OCI-LY7 (cell line): ENCODE measurements around the gene GIT2. TPM values are rescaled to one million over a fixed set of nuclear protein-coding genes. Genes with fewer than 3 reads are reported as not detected.

Experiments used
- BruUV-seq: library from RNA; stranded (reverse); fragments of 400-500 nt; replicated peaks from 2 replicates; lab custom pipeline; 2021; lab: Mats Ljungman, UMichigan
- CTCF ChIA-PET: fragments of 300-600 bp; sonication (Branson Sonifier 250); formaldehyde crosslinking; loops from one replicate; lab custom pipeline; 2022; ENCODE audit warnings: antibody characterized with exemption; ENCODE audit not compliant: unreplicated experiment; lab: Charles Lee
- POLR2A ChIA-PET: fragments of 300-600 bp; sonication (Branson Sonifier 250); formaldehyde crosslinking; loops from one replicate; lab custom pipeline; 2022; ENCODE audit warnings: antibody characterized with exemption; lab: Charles Lee
- DNase-seq: peaks from one replicate; pipeline ENCODE4 v3.0.0-alpha.2; 2015; ENCODE audit warnings: low spot score
- H2AFZ ChIP-seq: fragments of 200-600 bp; sonication (generic), shearing (Covaris generic); 2 replicates; pipeline ENCODE4 v1.6.1; 2014; ENCODE audit warnings: mild to moderate bottlenecking, antibody characterized with exemption, low read length, moderate library complexity
- H3K27ac ChIP-seq: fragments of 200-600 bp; sonication (generic); 2 replicates; pipeline ENCODE4 v1.5.1; 2014; ENCODE audit warnings: mixed run types, low read depth, mild to moderate bottlenecking, moderate library complexity, low read length, inconsistent platforms; ENCODE audit not compliant: poor library complexity, severe bottlenecking
- H3K36me3 ChIP-seq: fragments of 200-600 bp; sonication (generic); 2 replicates; pipeline ENCODE4 v1.6.1; 2014; ENCODE audit warnings: mild to moderate bottlenecking, antibody characterized with exemption, low read length, moderate library complexity, mixed read lengths; ENCODE audit not compliant: insufficient read depth
- H3K4me1 ChIP-seq: fragments of 200-600 bp; sonication (generic); 2 replicates; pipeline ENCODE4 v1.5.1; 2014; ENCODE audit warnings: mild to moderate bottlenecking, low read length; ENCODE audit not compliant: insufficient read depth, poor library complexity, severe bottlenecking
- H3K4me2 ChIP-seq: fragments of 200-600 bp; sonication (generic); 2 replicates; pipeline ENCODE4 v1.6.1; 2014; ENCODE audit warnings: mild to moderate bottlenecking, low read length
- H3K4me3 ChIP-seq: fragments of 200-600 bp; sonication (generic); 2 replicates; pipeline ENCODE4 v1.5.1; 2014; ENCODE audit warnings: mild to moderate bottlenecking, low read depth, low read length; ENCODE audit not compliant: poor library complexity, severe bottlenecking
- H3K79me2 ChIP-seq: fragments of 200-600 bp; sonication (generic); 2 replicates; pipeline ENCODE4 v1.6.1; 2016; ENCODE audit warnings: low read depth, mild to moderate bottlenecking, low read length, moderate library complexity, mixed read lengths; ENCODE audit not compliant: insufficient read depth
- H3K9me2 ChIP-seq: fragments of 200-600 bp; sonication (generic); 2 replicates; pipeline ENCODE4 v1.6.1; 2016; ENCODE audit warnings: mild to moderate bottlenecking, low read length, mixed read lengths; ENCODE audit not compliant: insufficient read depth
- H3K9me3 ChIP-seq: fragments of 200-600 bp; sonication (generic); 2 replicates; pipeline ENCODE4 v1.6.1; 2014; ENCODE audit warnings: mild to moderate bottlenecking, mixed run types, low read length, mixed read lengths
- H4K20me1 ChIP-seq: fragments of 200-600 bp; sonication (generic); 2 replicates; pipeline ENCODE4 v1.6.1; 2014; ENCODE audit warnings: mild to moderate bottlenecking, antibody characterized with exemption, low read length, moderate library complexity, mixed read lengths; ENCODE audit not compliant: insufficient read depth
- EZH2phosphoT487 ChIP-seq: fragments of 200-600 bp; sonication (generic); IDR thresholded peaks from 2 replicates; pipeline ENCODE4 v1.6.1; 2018; ENCODE audit warnings: low read depth, borderline replicate concordance, mild to moderate bottlenecking, mixed run types, antibody characterized with exemption, low read length, moderate library complexity, mixed read lengths
- intact Hi-C: fragments of 100-400 bp; cut with micrococcal nuclease; formaldehyde crosslinking; loops from one replicate; pipeline ENCODE4 v1.10.0; 2022; ENCODE audit not compliant: unreplicated experiment
- total RNA-seq, 2 experiments: library from RNA; depleted of rRNA in 1 of 2; stranded (reverse); fragments of >200 nt in 1 of 2; shearing (Covaris generic) in 1 of 2; gene quantifications; 2 replicates each; pipeline ENCODE4 v1.2.3, GENCODE V29; 2014 to 2022
- TF ChIP-seq, protein P1 (sequence below): fragments of 200-600 bp; sonication (generic); conservative IDR thresholded peaks from 2 replicates; pipeline ENCODE4 v1.5.1; 2014; ENCODE audit warnings: mild to moderate bottlenecking, antibody characterized with exemption, low read length, moderate library complexity, mixed read lengths

Gene GIT2
- total RNA-seq, 2 experiments from 2014 or later: 57.1 to 123 TPM

DNA sequence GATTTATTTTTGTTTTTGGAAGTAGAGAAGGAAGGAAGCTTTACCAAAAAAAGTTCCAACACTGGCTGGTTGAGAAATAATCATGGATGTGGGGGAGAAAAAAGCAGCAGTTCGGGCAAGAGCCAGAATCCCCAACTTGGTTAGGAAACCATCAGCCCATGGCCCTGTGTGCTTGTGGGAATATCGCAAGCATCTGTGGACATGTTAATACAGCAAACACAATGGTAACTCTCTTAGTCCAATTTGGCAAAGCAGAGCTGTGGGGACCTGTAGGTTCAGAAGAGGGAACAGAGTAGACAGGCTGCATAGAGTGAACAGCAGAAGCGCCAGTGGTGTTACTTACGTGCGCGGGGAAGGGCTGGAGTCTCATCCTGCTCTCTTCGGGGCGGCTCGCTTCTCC is 49.3 kb downstream of the GIT2 start:
- peaks cover 7% of the 10 kb centered on the region for H3K4me1 ChIP-seq
- H3K4me3 ChIP-seq: no peak overlapping the region
- no peak for TF ChIP-seq EZH2phosphoT487
- TF ChIP-seq, protein P1, sequence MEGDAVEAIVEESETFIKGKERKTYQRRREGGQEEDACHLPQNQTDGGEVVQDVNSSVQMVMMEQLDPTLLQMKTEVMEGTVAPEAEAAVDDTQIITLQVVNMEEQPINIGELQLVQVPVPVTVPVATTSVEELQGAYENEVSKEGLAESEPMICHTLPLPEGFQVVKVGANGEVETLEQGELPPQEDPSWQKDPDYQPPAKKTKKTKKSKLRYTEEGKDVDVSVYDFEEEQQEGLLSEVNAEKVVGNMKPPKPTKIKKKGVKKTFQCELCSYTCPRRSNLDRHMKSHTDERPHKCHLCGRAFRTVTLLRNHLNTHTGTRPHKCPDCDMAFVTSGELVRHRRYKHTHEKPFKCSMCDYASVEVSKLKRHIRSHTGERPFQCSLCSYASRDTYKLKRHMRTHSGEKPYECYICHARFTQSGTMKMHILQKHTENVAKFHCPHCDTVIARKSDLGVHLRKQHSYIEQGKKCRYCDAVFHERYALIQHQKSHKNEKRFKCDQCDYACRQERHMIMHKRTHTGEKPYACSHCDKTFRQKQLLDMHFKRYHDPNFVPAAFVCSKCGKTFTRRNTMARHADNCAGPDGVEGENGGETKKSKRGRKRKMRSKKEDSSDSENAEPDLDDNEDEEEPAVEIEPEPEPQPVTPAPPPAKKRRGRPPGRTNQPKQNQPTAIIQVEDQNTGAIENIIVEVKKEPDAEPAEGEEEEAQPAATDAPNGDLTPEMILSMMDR: no peak
- H2AFZ ChIP-seq: no peak overlapping the region
- no TSS peak for BruUV-seq
- no peaks in the 10 kb centered on the region for H3K9me3 ChIP-seq
- H3K9me2 ChIP-seq: no peaks in the 10 kb centered on the region
- intact Hi-C loops: loop anchor here (5.0 kb wide), 1 partner anchor 35 kb away; no protein-coding TSS in a partner anchor
- peaks cover 97% of the 10 kb centered on the region for H3K36me3 ChIP-seq
- ChIA-PET CTCF (no interaction called here), POLR2A (no interaction called here)
- no peak overlapping the region for H3K4me2 ChIP-seq
- no peaks in the 10 kb centered on the region for H4K20me1 ChIP-seq
- H3K79me2 ChIP-seq: no peaks in the 10 kb centered on the region
- no peak for DNase-seq
- no peak overlapping the region for H3K27ac ChIP-seq

DNA sequence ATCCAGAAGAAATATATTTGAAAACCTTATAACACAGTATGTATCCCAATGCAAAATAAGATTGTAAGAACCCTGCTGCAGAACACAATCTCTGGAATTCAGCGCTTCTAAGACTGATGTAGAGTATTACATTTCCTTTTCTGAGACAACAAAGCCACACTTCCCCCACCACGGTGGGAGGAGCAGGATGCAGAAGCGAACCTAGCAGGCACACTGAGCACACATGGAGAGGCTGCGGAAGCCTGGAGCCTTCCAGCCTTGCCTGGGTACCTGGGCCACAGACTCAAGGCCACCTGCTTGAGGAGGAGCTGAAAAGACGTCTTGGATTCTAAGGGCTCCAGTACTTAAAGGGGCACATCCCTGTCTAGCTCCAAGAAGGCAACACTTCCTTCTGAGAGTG is 49.7 kb downstream of the GIT2 start:
- H4K20me1 ChIP-seq: no peaks in the 10 kb centered on the region
- BruUV-seq: no TSS peak
- H3K27ac ChIP-seq: no peak overlapping the region
- intact Hi-C loops: loop anchor here (5.0 kb wide), 1 partner anchor 36 kb away; no protein-coding TSS in a partner anchor
- H3K79me2 ChIP-seq: no peaks in the 10 kb centered on the region
- CTCF ChIA-PET: no interaction called here
- H3K9me2 ChIP-seq: no peaks in the 10 kb centered on the region
- no peak for DNase-seq
- POLR2A ChIA-PET: no interaction called here
- TF ChIP-seq, protein P1: no peak
- H3K36me3 ChIP-seq: peaks cover 96% of the 10 kb centered on the region
- no peaks in the 10 kb centered on the region for H3K9me3 ChIP-seq
- H3K4me2 ChIP-seq: no peak overlapping the region
- no peak overlapping the region for H2AFZ ChIP-seq
- no peak overlapping the region for H3K4me3 ChIP-seq
- H3K4me1 ChIP-seq: peaks cover 10% of the 10 kb centered on the region

DNA sequence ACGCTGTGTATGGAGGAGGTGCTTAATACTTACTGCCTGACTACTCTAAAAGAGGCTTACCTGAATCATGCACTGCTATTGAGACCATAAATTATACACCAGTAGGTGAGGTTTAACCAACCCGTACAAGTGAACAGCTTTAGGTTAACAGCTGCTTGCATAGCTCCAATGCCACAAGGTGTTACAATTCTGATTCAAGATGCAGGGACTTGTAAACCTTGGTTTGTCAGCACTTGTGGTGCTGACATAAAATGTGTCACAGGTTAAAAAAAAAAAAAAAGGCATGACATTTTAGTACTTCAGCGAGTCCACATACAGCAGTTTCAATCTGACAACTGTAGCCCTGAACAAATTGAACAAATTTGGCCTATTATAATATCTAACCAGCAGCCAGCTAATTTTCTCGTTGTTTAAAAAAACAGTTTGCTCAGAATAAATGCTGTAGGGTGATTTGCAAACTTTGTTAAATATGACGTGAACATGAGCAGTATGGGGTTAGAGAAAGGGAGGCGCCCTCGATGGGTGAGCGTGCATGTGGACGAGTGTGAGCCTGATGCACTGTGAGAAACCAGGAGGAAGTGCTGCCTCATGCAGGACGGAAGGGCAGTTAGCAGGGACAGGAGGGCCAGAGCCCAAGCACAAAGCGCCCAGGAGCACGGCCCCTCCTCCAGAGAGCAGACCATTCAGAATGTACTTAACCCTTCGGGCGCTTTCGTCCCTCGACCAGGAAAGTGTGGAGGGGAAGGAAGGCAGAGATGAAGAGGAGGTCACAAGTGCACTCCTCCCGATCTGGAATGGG is 51.4 kb downstream of the GIT2 start:
- H3K4me1 ChIP-seq: peaks cover 10% of the 10 kb centered on the region
- no peaks in the 10 kb centered on the region for H3K79me2 ChIP-seq
- BruUV-seq: TSS peak; percentile 23
- H3K4me2 ChIP-seq: no peak overlapping the region
- H3K9me3 ChIP-seq: no peaks in the 10 kb centered on the region
- no peaks in the 10 kb centered on the region for H4K20me1 ChIP-seq
- no peak for DNase-seq
- peaks cover 95% of the 10 kb centered on the region for H3K36me3 ChIP-seq
- H2AFZ ChIP-seq: no peak overlapping the region
- H3K27ac ChIP-seq: no peak overlapping the region
- intact Hi-C loops: loop anchor here (5.0 kb wide), 1 partner anchor 38 kb away; no protein-coding TSS in a partner anchor
- no peak overlapping the region for H3K4me3 ChIP-seq
- POLR2A ChIA-PET: interaction anchor here (1.0 kb wide), 1 partner anchor 49 kb away, joined by 4 read pairs; no protein-coding TSS in a partner anchor
- no peak for TF ChIP-seq EZH2phosphoT487
- TF ChIP-seq, protein P1: no peak
- no peaks in the 10 kb centered on the region for H3K9me2 ChIP-seq
- CTCF ChIA-PET: no interaction called here
